Stomach (tissue), 4 donors: ENCODE results near the gene STON2.

Experiments
- CTCF ChIP-seq, 7 experiments: fragments of 450-650 bp in 4 of 7; fragments of 200-600 bp in 3 of 7; sonication (generic) in 3 of 7; IDR thresholded peaks; one replicate each; pipeline ENCODE4 v1.5.1; 2016 to 2019; ENCODE audit warnings: antibody characterized with exemption in 7 of 7, control low read depth in 2 of 7, mild to moderate bottlenecking in 1 of 7
- POLR2AphosphoS5 ChIP-seq, 3 donors: sonication (generic); formaldehyde crosslinking; IDR thresholded peaks; one replicate each; pipeline ENCODE4 v1.6.1; 2016; ENCODE audit warnings: antibody characterized with exemption in 3 of 3

- TF ChIP-seq POLR2AphosphoS5 (IDR thresholded peaks at IDR 0.05) (no peak), CTCF (IDR thresholded peaks at IDR 0.05) (no peak)
Observed at GRCh38 chr14:81332725-81333124, 67.4 kb downstream of the STON2 start.
